ENCODE measurements around the gene SCN10A.

SCN10A gene

DNA sequence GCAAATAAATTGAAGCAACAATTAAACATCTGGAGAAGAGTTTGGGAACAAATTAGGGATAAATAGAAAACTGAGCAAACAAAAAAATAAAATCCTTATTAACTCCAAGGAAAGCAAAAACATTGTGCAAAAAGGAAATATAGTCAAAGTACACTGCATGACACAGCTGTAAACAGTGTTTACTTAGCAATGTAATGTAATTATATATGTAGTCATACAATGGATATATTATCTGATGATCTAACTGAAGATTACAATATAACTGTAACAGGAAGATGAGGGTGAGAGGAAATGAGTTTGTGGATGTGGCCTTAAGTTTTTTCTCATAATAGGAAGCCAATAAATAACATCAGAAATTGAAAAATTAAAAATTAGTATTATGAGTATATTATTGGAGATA lies 42.5 kb downstream of the SCN10A start:
- DNase-seq (ENCODE audit: low spot score) = no peak

DNA sequence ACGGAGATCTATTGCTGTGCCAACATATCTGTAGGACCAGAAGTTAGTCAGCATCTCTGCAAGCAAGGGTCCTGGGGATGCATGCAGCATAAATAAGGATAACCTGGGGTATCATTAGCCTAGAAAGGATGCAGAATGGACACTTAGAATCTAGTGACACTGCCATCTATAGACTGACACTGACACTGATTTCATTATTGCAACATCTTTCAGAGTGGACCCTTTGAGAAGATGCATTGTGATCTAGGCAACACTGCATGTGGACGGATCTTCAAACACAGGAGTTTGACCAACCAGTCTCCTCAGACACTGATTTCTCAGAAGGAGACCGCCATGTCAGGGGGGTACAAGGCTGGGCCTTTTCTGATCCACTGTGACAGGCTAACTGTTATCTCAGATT lies 52.4 kb downstream of the SCN10A start:
- DNase-seq (ENCODE audit: low spot score) = no peak

DNA sequence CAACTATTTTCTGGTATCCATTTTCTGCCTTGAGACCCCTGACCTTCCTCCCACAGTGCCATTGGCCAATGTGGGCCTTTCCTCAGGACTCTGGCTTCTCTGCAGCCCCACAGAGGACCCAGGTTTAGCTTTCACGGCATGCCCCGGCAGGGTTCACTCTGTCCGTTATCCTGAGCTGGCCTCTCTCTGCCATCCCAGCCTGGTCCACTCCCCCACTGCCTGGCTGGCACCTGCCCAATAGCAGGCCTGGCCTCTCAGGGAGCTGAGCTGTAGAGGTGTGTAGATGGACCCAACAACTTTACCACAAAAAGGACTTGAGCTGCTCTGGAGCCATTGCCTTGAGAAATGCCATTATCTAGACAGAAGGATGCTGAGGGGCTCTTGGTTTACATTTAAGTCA lies 57.5 kb downstream of the SCN10A start:
- no peak for DNase-seq (ENCODE audit: low spot score)

DNA sequence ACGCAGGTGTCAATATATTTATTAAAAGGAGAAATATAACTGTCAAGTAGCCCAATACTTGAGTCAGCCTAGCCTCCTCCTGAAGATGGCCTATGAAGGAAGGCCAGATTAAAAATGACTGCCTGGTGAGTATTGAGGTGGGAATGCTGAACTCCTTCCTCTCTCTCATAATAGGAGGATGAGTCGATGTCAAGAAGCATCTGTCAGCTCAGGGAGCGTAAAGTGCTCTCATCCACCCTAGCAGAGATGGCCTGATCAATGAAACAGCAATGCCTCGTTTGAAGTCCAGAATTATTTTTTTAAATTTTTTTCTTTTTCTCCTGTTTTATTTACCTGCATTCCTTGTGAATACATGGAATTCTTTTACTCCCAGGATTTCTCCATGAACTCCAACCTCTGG lies 58.3 kb downstream of the SCN10A start:
- no peak for DNase-seq (ENCODE audit: low spot score)

GRCh38 chr3:38756892-38757291 lies 59.1 kb downstream of the SCN10A start:
- DNase-seq (ENCODE audit: low spot score) = no peak

DNA sequence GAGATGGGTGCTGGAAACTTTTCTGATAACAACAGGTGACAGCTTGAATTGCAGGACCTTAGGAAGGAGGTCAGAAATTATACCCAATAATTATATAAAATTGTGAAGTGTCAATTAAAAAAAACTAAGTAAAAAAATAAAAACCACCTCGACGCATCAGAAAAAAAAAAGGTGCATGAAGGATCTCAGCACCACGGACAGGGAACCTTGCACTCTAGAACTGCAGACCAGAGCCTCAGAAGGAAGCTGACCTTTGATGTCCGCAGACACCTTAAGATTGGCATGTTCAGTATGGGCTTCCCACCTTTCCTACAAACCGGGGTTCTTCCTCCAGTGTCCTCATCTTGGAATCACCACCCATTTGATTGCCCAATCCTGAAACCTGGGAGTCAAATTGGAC lies 60.9 kb downstream of the SCN10A start:
- DNase-seq (ENCODE audit: low spot score) = no peak

GRCh38 chr3:38746641-38747040 lies 69.4 kb downstream of the SCN10A start:
- no peak for DNase-seq (ENCODE audit: low spot score)

- DNase-seq (ENCODE audit: low spot score) = no peak
These were observed 73.0 kb downstream of the SCN10A start for GRCh38 chr3:38743043-38743442.

DNA sequence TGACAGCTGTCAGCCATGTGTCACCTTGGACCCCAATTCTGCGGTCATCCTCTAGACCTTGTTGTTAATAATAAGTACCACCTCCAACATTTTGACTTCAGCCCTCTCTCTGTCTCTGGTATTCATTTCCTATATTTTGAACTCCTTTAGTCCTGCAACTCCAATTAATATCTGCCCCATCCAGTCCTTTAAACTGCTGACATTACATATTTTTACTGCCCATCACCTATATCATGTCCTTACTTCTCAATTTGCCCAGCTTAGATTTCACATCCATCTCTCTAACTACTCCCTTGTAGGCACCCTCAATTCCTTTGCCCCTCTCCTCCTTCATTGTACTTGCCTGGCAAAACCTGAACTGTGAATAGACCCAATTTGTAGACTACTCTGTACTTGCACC lies 73.5 kb downstream of the SCN10A start:
- DNase-seq (ENCODE audit: low spot score) = no peak

- no peak for DNase-seq (ENCODE audit: low spot score)
These were observed 75.5 kb downstream of the SCN10A start for GRCh38 chr3:38740537-38740936.

GRCh38 chr3:38739931-38740330 lies 76.1 kb downstream of the SCN10A start:
- no peak for DNase-seq (ENCODE audit: low spot score)

DNA sequence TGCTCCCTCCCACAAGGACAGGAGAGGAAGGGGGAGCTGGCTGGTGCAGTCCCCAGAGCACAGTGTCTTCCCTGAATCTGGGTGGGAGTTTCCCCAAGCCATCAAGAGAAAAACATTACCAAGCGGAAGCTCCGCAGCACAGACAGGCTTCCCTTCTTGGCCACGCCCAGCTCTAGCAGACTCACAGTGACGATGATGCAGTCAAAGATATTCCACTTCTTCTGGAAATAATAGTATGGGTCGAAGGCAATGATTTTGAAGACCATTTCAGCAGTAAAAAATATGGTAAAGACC lies 76.7 kb downstream of the SCN10A start:
- DNase-seq (ENCODE audit: low spot score) = no peak

GRCh38 chr3:38738630-38739395 lies 77.2 kb downstream of the SCN10A start:
- DNase-seq (ENCODE audit: low spot score) = peak; percentile 21

DNA sequence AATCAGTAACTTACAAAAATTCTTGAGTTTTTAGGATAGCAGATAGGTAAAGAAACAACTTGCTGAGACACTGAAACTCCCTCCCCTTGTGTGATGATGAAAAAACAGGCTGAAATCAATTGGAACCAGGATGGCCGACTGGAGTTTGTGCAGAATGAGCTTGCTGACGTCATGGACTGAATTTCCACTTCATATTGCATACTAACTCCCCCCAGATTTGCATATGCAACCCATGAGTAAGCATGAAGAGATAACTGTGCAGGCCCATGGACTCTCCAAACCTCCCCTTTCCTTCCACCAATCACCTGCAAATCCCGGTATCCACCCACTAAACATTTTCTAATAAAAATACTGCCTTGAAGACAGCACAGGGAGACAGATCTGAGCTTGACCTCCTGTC lies 84.5 kb downstream of the SCN10A start:
- no peak for DNase-seq (ENCODE audit: low spot score)

DNA sequence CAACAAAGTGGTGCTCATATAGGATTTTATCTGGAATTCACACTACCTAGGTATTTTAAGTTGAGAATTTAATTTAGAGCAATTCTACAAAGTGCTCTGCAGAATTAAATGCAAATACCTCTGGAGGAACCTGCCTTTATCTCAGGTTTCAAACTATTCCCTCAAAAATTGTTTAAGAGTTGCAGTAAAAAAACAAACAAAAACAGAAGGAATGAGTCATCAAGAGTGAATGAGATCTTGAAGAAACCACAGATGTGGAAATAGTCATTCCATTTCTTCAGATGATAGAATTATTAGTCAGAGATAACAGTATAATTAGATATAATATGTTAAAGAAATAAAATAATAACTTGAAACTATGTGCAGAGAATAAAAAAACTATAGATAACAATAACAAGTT lies 85.7 kb downstream of the SCN10A start:
- DNase-seq (ENCODE audit: low spot score) = no peak

DNA sequence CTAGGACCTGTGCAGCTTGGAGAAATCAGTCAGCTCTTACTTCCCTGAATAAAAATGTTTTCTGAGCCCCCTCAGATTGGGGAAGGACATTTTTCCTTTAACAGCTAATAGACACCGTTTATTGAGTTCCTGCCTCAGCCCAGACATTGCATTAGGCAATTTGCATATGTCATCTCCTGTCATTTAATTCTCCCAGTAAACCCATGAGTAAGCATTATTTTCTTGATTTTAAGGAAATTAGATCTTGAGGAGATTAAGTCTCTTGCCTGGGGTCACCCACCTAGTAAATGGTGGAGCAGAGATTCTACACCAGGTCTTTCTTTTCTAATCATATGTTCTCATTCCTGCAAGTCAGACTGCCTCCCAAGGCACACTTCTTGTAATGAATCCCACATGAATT lies 88.0 kb downstream of the SCN10A start:
- DNase-seq (ENCODE audit: low spot score) = no peak

GRCh38 chr3:38726751-38727150 lies 89.3 kb downstream of the SCN10A start:
- DNase-seq (ENCODE audit: low spot score) = no peak

DNA sequence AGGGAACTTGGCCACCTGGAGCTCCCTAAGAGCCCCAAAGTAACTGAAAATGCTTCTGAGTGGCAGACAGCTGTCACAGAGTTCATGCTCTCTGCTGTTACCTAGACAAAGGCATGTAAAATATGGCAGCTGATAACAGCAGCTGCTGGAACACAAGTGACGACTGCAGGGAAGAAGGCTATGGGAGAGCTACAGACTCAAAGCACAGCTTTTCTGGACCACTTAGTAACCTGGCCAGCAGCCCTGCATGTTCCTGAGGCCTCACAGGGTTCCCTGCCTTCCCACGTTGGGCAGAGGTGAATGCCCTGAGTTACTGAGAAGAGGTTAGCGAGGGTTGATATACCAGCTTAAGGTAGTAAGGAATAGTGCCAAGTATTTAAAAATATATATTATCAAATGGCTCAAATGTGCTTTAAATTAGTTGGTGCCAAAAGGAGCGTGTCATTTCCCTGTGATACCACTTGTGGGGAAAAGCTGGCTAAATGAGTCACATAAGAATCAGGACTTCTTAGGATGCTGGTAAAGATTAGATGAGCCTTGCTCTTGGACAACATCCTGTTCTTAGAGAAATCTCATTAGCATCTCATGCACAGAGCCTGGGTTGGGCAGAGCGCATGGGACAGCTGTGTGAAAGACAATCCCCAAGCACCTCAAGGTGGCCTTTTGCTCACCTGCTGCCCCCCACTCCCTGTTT lies 90.1 kb downstream of the SCN10A start:
- DNase-seq (ENCODE audit: low spot score) = no peak

- DNase-seq (ENCODE audit: low spot score) = no peak
These were observed 91.7 kb downstream of the SCN10A start for GRCh38 chr3:38724392-38724736.

- DNase-seq (ENCODE audit: low spot score) = no peak
These were observed 92.2 kb downstream of the SCN10A start for GRCh38 chr3:38723569-38724391.

- DNase-seq (ENCODE audit: low spot score) = no peak
These were observed 93.0 kb downstream of the SCN10A start for GRCh38 chr3:38722781-38723568.

DNA sequence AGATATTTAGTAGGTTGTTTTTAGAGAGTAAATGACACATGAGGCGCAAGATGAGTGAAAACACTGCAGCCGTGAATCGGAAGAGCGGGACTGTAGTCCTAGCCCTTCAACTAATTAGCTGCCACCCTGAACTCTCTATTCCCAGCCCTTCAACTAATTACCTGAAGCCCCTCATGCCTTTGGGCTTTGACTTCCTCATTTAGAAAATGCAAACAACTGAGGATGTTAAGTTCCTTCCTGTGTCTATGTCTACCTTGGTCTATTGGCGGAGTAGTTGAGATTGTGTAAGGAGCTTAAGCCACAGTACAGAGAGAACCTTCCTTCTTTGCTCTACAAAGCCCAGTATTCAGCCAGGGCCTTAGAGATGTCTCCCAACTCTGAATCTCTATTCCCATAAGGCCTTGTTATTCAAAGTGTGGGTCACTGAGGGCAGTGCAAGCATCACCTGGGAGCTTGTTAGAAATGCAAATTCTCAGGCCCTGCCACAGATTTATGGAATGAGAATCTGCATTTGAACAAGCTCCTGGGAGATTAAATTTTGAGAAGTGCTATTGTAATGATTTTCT lies 94.7 kb downstream of the SCN10A start:
- DNase-seq (ENCODE audit: low spot score) = no peak
